HEK293 (cell line): Measurements from ENCODE around the gene NDUFS2.

ENCODE experiments used
- CTCF ChIA-PET: fragments of 350-600 bp; formaldehyde crosslinking; extraction: SDS; loops from one replicate; lab custom pipeline; 2021; ENCODE audit warnings: antibody characterized with exemption; lab: Yijun Ruan, JAX
- POLR2A ChIA-PET: fragments of 300-600 bp; formaldehyde crosslinking; extraction: SDS; loops from one replicate; lab custom pipeline; 2020; ENCODE audit warnings: antibody characterized with exemption, inconsistent platforms; lab: Yijun Ruan, JAX
- H3K27ac ChIP-seq: fragments of 200-500 bp; sonication (Bioruptor generic); 2 replicates; pipeline ENCODE4 v1.5.1; 2014; ENCODE audit warnings: low read depth, low read length, control low read depth, inconsistent platforms; ENCODE audit errors: extremely low read depth
- H3K36me3 ChIP-seq, 2 experiments: fragments of 200-500 bp in 1 of 2; sonication (Bioruptor generic) in 1 of 2; 1 replicate in 1 of 2; 2 replicates in 1 of 2; pipeline ENCODE4 v1.5.1; 2014 to 2017; ENCODE audit warnings: inconsistent platforms in 2 of 2, low read length in 2 of 2; ENCODE audit not compliant: control insufficient read depth in 2 of 2, insufficient read depth in 1 of 2
- H3K4me1 ChIP-seq: fragments of 200-500 bp; sonication (Bioruptor generic); 2 replicates; pipeline ENCODE4 v1.5.1; 2014; ENCODE audit warnings: mild to moderate bottlenecking, low read length, inconsistent platforms; ENCODE audit not compliant: control insufficient read depth, insufficient read depth
- H3K4me3 ChIP-seq: 2 replicates; pipeline ENCODE4 v1.5.1; 2011; ENCODE audit warnings: low read depth, mild to moderate bottlenecking, control low read depth, low read length, moderate library complexity
- H3K9me3 ChIP-seq: fragments of 200-500 bp; sonication (Bioruptor generic); 2 replicates; pipeline ENCODE4 v1.5.1; 2014; ENCODE audit warnings: low read depth, low read length, inconsistent platforms; ENCODE audit not compliant: control insufficient read depth, insufficient read depth
- BCL11A ChIP-seq: fragments of 450-650 bp; formaldehyde crosslinking; IDR thresholded peaks from 2 replicates; pipeline ENCODE4 v1.5.1; 2016; ENCODE audit warnings: low read depth, missing biosample characterization, missing genetic modification characterization
- ELK4 ChIP-seq: IDR thresholded peaks from 2 replicates; pipeline ENCODE4 v1.6.1; 2011; ENCODE audit warnings: mild to moderate bottlenecking, low read depth, low read length, borderline replicate concordance
- GLI4 ChIP-seq: fragments of 450-650 bp; formaldehyde crosslinking; IDR thresholded peaks from 2 replicates; pipeline ENCODE4 v1.5.1; 2016; ENCODE audit warnings: missing biosample characterization, missing genetic modification characterization
- GLIS2 ChIP-seq: fragments of 450-650 bp; formaldehyde crosslinking; IDR thresholded peaks from 2 replicates; pipeline ENCODE4 v1.5.1; 2016; ENCODE audit warnings: missing biosample characterization, missing genetic modification characterization
- KLF16 ChIP-seq: fragments of 450-650 bp; formaldehyde crosslinking; IDR thresholded peaks from 2 replicates; pipeline ENCODE4 v1.5.1; 2017; ENCODE audit warnings: missing biosample characterization, missing genetic modification characterization
- MZF1 ChIP-seq: fragments of 450-650 bp; formaldehyde crosslinking; IDR thresholded peaks from 2 replicates; pipeline ENCODE4 v1.5.1; 2017; ENCODE audit warnings: missing biosample characterization, missing genetic modification characterization, borderline replicate concordance
- PRDM10 ChIP-seq: fragments of 450-650 bp; formaldehyde crosslinking; IDR thresholded peaks from 2 replicates; pipeline ENCODE4 v1.5.1; 2016; ENCODE audit warnings: missing biosample characterization, missing genetic modification characterization
- REPIN1 ChIP-seq: fragments of 450-650 bp; formaldehyde crosslinking; IDR thresholded peaks from 2 replicates; pipeline ENCODE4 v1.5.1; 2017; ENCODE audit warnings: missing biosample characterization, missing genetic modification characterization, low read depth
- ZEB2 ChIP-seq: fragments of 450-650 bp; formaldehyde crosslinking; IDR thresholded peaks from 2 replicates; pipeline ENCODE4 v1.5.1; 2016; ENCODE audit warnings: missing biosample characterization, missing genetic modification characterization
- ZFP37 ChIP-seq: fragments of 450-650 bp; formaldehyde crosslinking; IDR thresholded peaks from 2 replicates; pipeline ENCODE4 v1.5.1; 2016; ENCODE audit warnings: missing biosample characterization, missing genetic modification characterization
- ZNF112 ChIP-seq: fragments of 450-650 bp; formaldehyde crosslinking; IDR thresholded peaks from 2 replicates; pipeline ENCODE4 v1.5.0; 2017; ENCODE audit warnings: missing biosample characterization, missing genetic modification characterization
- ZNF132 ChIP-seq: fragments of 450-650 bp; formaldehyde crosslinking; IDR thresholded peaks from 2 replicates; pipeline ENCODE4 v1.5.1; 2017; ENCODE audit warnings: missing biosample characterization, missing genetic modification characterization, borderline replicate concordance
- ZNF2 ChIP-seq: fragments of 450-650 bp; formaldehyde crosslinking; IDR thresholded peaks from 2 replicates; pipeline ENCODE4 v1.5.1; 2016; ENCODE audit warnings: missing biosample characterization, missing genetic modification characterization
- ZNF211 ChIP-seq: fragments of 450-650 bp; formaldehyde crosslinking; IDR thresholded peaks from 2 replicates; pipeline ENCODE4 v1.5.1; 2016; ENCODE audit warnings: low read depth, missing biosample characterization, missing genetic modification characterization
- ZNF324 ChIP-seq: fragments of 450-650 bp; formaldehyde crosslinking; IDR thresholded peaks from 2 replicates; pipeline ENCODE4 v1.5.1; 2016; ENCODE audit warnings: missing biosample characterization, missing genetic modification characterization
- ZNF335 ChIP-seq: fragments of 450-650 bp; formaldehyde crosslinking; conservative IDR thresholded peaks from 2 replicates; pipeline ENCODE4 v1.5.1; 2016; ENCODE audit warnings: missing biosample characterization, missing genetic modification characterization
- ZNF423 ChIP-seq: fragments of 450-650 bp; formaldehyde crosslinking; IDR thresholded peaks from 2 replicates; pipeline ENCODE4 v1.5.1; 2016; ENCODE audit warnings: missing biosample characterization, missing genetic modification characterization
- ZNF501 ChIP-seq: fragments of 450-650 bp; formaldehyde crosslinking; IDR thresholded peaks from 2 replicates; pipeline ENCODE4 v1.5.1; 2016; ENCODE audit warnings: missing biosample characterization, missing genetic modification characterization
- TF ChIP-seq, protein P1 (sequence below): fragments of 450-650 bp; formaldehyde crosslinking; IDR thresholded peaks from 2 replicates; pipeline ENCODE4 v1.5.1; 2016; ENCODE audit warnings: missing biosample characterization, missing genetic modification characterization

Gene NDUFS2

DNA sequence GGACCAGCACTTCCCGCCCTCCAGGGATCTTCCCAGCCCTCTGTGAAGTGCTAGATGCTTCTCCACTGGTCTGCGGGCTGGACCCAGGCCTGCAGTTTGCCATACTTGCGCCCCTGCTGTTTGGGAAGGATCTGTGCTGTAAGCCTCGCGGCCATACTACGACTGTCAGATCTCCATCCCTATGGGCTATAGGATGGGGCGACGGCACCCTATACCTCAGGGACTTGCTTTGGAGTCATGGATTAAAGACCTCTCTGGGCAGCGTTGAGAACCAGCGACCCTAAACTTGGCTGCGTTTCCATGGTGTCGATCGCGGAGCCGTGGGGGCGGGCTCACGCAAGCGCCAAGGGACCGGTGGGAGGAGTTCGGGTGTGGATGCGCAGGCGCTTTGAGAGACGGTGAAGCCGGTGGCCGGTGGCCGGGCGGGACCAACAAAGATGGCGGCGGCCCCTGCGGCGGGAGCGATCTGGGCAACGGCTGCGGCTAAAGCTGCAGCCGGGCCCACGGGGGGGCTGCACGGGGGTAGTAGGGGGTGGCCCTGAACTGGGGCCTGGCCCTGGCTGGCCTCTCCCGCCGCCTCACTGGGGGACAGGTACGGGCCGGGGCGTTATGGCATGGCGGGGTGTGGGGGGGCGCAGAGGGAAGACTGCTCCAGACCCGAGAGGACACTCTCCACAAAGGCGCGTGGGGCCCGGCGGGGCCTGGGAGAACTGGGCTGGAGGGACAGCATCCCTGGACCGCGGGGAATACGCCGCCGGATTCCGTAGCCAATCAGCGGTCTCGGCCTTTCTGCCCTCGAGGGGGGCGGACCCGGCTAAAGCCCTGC lies 42.9 kb upstream of the NDUFS2 start, which contains the start of gene USP21 (continued):
- no peak for TF ChIP-seq ZNF423 (tag by site-specific recombination)
- no peak for TF ChIP-seq REPIN1 (tag by site-specific recombination)
- TF ChIP-seq ZNF2 (tag by site-specific recombination) = 0 out of 2 replicates have a peak, but pooled peaks have one; percentile 67
- TF ChIP-seq BCL11A (tag by site-specific recombination) = no peak
- TF ChIP-seq, protein P1, sequence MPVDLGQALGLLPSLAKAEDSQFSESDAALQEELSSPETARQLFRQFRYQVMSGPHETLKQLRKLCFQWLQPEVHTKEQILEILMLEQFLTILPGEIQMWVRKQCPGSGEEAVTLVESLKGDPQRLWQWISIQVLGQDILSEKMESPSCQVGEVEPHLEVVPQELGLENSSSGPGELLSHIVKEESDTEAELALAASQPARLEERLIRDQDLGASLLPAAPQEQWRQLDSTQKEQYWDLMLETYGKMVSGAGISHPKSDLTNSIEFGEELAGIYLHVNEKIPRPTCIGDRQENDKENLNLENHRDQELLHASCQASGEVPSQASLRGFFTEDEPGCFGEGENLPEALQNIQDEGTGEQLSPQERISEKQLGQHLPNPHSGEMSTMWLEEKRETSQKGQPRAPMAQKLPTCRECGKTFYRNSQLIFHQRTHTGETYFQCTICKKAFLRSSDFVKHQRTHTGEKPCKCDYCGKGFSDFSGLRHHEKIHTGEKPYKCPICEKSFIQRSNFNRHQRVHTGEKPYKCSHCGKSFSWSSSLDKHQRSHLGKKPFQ (tag by site-specific recombination) = no peak
- TF ChIP-seq ZNF211 = no peak
- peak; percentile 34; the same call in 1 of the 2 replicates for TF ChIP-seq ZEB2
- TF ChIP-seq MZF1 = no peak
- no peak for TF ChIP-seq ZNF112 (tag by site-specific recombination)
- no peak for TF ChIP-seq ZNF132 (tag by site-specific recombination)

DNA sequence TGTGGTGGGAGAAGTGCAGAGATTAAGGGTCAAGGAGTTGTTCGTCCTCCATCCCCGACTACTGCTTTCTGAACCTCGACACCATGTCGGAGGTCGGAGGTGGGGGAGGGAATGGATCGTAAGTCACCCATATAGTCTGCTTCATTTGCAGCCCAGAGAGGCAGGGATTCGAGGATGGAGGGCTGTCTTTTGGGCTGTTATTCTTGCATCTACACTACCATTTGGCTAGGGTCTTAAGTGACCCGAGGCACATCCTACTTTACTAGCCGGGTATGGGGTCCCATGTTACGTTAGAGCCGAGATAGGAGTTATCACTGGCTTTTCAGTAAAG lies 42.3 kb upstream of the NDUFS2 start:
- CTCF ChIA-PET = no interaction called here

DNA sequence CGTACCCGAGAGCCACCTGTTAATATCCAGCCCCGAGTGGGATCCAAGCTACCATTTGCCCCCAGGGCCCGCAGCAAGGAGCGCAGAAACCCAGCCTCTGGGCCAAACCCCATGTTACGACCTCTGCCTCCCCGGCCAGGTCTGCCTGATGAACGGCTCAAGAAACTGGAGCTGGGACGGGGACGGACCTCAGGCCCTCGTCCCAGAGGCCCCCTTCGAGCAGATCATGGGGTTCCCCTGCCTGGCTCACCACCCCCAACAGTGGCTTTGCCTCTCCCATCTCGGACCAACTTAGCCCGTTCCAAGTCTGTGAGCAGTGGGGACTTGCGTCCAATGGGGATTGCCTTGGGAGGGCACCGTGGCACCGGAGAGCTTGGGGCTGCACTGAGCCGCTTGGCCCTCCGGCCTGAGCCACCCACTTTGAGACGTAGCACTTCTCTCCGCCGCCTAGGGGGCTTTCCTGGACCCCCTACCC lies 41.5 kb upstream of the NDUFS2 start:
- CTCF ChIA-PET = interaction anchor here (0.6 kb wide), 1 partner anchor 379 kb away, joined by 3 read pairs; no protein-coding TSS in a partner anchor
- Histone ChIP-seq H3K36me3 (peaks cover 5 to 74% of the 10 kb centered on the region in 2 experiments; a peak in 2 of 3 replicates), H3K9me3 (no peaks in the 10 kb centered on the region), H3K4me3 (no peak overlapping the region), H3K4me1 (peaks cover 7% of the 10 kb centered on the region; the same call in 1 of the 2 replicates), H3K27ac (no peak overlapping the region)
- TF ChIP-seq PRDM10 (peak; percentile 96), ELK4 (no peak)
- POLR2A ChIA-PET = interaction anchor here (1.2 to 1.6 kb wide), 2 partner anchors 17 to 65 kb away, joined by 3 to 5 read pairs; partner anchors contain the start of genes B4GALT3 and TOMM40L

More for the DNA sequence above, 42.3 kb upstream of the NDUFS2 start:
- Histone ChIP-seq H3K4me3 (peak overlapping the region; percentile 78), H3K4me1 (0 out of 2 replicates have a peak, but pooled peaks cover 4% of the 10 kb centered on the region), H3K27ac (peak overlapping the region; percentile 65), H3K9me3 (no peaks in the 10 kb centered on the region), H3K36me3 (peaks cover 5 to 77% of the 10 kb centered on the region in 2 experiments; a peak in 2 of 3 replicates)
- TF ChIP-seq GLIS2 (tag by site-specific recombination) (0 out of 2 replicates have a peak, but pooled peaks have one; percentile 31), KLF16 (tag by site-specific recombination) (no peak), ZFP37 (tag by site-specific recombination) (peak; percentile 7; the same call in 1 of the 2 replicates), ZNF335 (peak; percentile 32; the same call in 1 of the 2 replicates), ZNF501 (tag by site-specific recombination) (0 out of 2 replicates have a peak, but pooled peaks have one; percentile 17), ZNF324 (no peak), GLI4 (tag by site-specific recombination) (no peak)
- POLR2A ChIA-PET = interaction anchor here (0.6 kb wide), 1 partner anchor 66 kb away, joined by 4 read pairs; the partner anchor contains the start of gene TOMM40L
